Fibroblast of lung (primary cell): ENCODE data around the gene TMEM154. TPM values are rescaled to one million over a fixed set of nuclear protein-coding genes. Genes with fewer than 3 reads are reported as not detected.

Source experiments
- DNase-seq, 2 donors: peaks; one replicate each; pipeline versions ENCODE4 v3.0.0 to v3.0.0-alpha.2; 2010; ENCODE audit warnings: low read depth in 2 of 2
- H2AFZ ChIP-seq: 2 replicates; pipeline ENCODE4 v1.5.1; 2012; ENCODE audit warnings: low read length, control low read depth, inconsistent platforms
- H3K27ac ChIP-seq: 2 replicates; pipeline ENCODE4 v1.5.1; 2011; ENCODE audit warnings: low read length, control low read depth; ENCODE audit not compliant: insufficient read depth
- H3K27me3 ChIP-seq: 2 replicates; pipeline ENCODE4 v1.5.1; 2011; ENCODE audit warnings: mild to moderate bottlenecking, low read length; ENCODE audit not compliant: control insufficient read depth, insufficient read depth
- H3K36me3 ChIP-seq: 2 replicates; pipeline ENCODE4 v1.5.1; 2011; ENCODE audit warnings: low read length; ENCODE audit not compliant: control insufficient read depth, insufficient read depth
- H3K4me1 ChIP-seq: 2 replicates; pipeline ENCODE4 v1.5.1; 2011; ENCODE audit warnings: low read length; ENCODE audit not compliant: control insufficient read depth, insufficient read depth; ENCODE audit errors: extremely low read depth
- H3K4me2 ChIP-seq: 2 replicates; pipeline ENCODE4 v1.5.1; 2011; ENCODE audit warnings: low read length, control low read depth; ENCODE audit not compliant: insufficient read depth; ENCODE audit errors: extremely low read depth
- H3K4me3 ChIP-seq, 4 experiments: fragments of 200-600 bp in 1 of 4; sonication (generic) in 1 of 4; replicated peaks in 1 of 4; 2 replicates each; pipeline ENCODE4 v1.5.1; 2011 to 2016; ENCODE audit warnings: low read length in 4 of 4, low read depth in 3 of 4, mild to moderate bottlenecking in 3 of 4, control low read depth in 2 of 4, inconsistent platforms in 1 of 4, mixed read lengths in 1 of 4; ENCODE audit not compliant: insufficient read depth in 1 of 4; ENCODE audit errors: control extremely low read depth in 1 of 4
- H3K79me2 ChIP-seq: 2 replicates; pipeline ENCODE4 v1.5.1; 2012; ENCODE audit warnings: mild to moderate bottlenecking, low read length, inconsistent platforms; ENCODE audit not compliant: control insufficient read depth, insufficient read depth
- H3K9ac ChIP-seq: 2 replicates; pipeline ENCODE4 v1.5.1; 2011; ENCODE audit warnings: mild to moderate bottlenecking, low read length, control low read depth; ENCODE audit not compliant: insufficient read depth
- H3K9me3 ChIP-seq: 2 replicates; pipeline ENCODE4 v1.5.1; 2012; ENCODE audit warnings: low read depth, low read length; ENCODE audit not compliant: control insufficient read depth, insufficient read depth
- H4K20me1 ChIP-seq: 2 replicates; pipeline ENCODE4 v1.5.1; 2011; ENCODE audit warnings: low read length; ENCODE audit not compliant: control insufficient read depth, insufficient read depth; ENCODE audit errors: extremely low read depth
- EZH2 ChIP-seq: IDR thresholded peaks from 2 replicates; pipeline ENCODE4 v1.5.1; 2012; ENCODE audit warnings: low read length, control low read depth, mild to moderate bottlenecking; ENCODE audit errors: missing control alignments
- polyA plus RNA-seq, 2 donors: library from polyadenylated mRNA; depleted of rRNA in 1 of 2; stranded (reverse) in 1 of 2; unstranded in 1 of 2; fragments of >200 nt; gene quantifications; 2 replicates each; pipeline ENCODE4 v1.2.1, GENCODE V29; 2011 to 2012; ENCODE audit warnings: missing spikeins in 1 of 2
- total RNA-seq: library from RNA; depleted of rRNA; stranded (reverse); fragments of >200 nt; gene quantifications from 2 replicates; pipeline ENCODE4 v1.2.1, GENCODE V29; 2014
- TF ChIP-seq, protein P1 (sequence below), 2 donors: IDR thresholded peaks in 1 of 2; conservative IDR thresholded peaks in 1 of 2; 1 replicate in 1 of 2; 2 replicates in 1 of 2; pipeline ENCODE4 v1.5.1; 2011 to 2012; ENCODE audit warnings: low read length in 2 of 2, control low read depth in 1 of 2, inconsistent platforms in 1 of 2, low read depth in 1 of 2, mild to moderate bottlenecking in 1 of 2

Gene TMEM154
- total and polyA plus RNA-seq, 2 donors (not counting 1 experiment from before 2014, with no cell fraction given): 0.50 to 3.7 TPM

DNA sequence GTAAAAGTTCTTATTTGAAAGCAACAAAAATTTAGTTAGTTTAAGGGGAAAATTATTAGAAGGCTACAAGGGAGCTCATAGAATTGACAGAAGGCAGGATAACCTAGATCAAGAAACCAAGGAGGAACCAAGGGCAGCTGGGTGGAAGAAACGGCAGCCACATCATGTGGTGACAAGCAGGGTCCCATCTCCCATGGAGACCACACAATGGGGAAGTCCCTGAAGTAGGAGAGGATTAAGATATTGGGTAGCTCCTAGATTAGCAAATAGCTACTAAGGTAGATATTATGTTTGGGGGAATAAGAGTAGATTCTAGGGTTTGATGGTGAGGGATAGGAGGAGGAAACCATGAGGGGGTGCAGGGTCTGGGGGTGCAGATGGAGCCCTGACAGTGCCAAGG is 48.0 kb upstream of the TMEM154 start:
- Histone ChIP-seq H3K9ac (no peak overlapping the region), H3K4me3 (no peak overlapping the region), H3K4me1 (no peaks in the 10 kb centered on the region), H3K4me2 (no peak overlapping the region), H4K20me1 (no peaks in the 10 kb centered on the region), H3K9me3 (no peaks in the 10 kb centered on the region), H3K36me3 (no peaks in the 10 kb centered on the region), H3K27me3 (no peaks in the 10 kb centered on the region), H2AFZ (no peak overlapping the region), H3K79me2 (no peaks in the 10 kb centered on the region), H3K27ac (no peak overlapping the region)
- no peak for TF ChIP-seq EZH2
- TF ChIP-seq, protein P1, sequence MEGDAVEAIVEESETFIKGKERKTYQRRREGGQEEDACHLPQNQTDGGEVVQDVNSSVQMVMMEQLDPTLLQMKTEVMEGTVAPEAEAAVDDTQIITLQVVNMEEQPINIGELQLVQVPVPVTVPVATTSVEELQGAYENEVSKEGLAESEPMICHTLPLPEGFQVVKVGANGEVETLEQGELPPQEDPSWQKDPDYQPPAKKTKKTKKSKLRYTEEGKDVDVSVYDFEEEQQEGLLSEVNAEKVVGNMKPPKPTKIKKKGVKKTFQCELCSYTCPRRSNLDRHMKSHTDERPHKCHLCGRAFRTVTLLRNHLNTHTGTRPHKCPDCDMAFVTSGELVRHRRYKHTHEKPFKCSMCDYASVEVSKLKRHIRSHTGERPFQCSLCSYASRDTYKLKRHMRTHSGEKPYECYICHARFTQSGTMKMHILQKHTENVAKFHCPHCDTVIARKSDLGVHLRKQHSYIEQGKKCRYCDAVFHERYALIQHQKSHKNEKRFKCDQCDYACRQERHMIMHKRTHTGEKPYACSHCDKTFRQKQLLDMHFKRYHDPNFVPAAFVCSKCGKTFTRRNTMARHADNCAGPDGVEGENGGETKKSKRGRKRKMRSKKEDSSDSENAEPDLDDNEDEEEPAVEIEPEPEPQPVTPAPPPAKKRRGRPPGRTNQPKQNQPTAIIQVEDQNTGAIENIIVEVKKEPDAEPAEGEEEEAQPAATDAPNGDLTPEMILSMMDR (conservative IDR thresholded peaks at IDR 0.05 in 1 of 2, IDR thresholded peaks at IDR 0.05 in 1 of 2; ENCODE audit: low read depth in 1 of 2, low read length in 2 of 2): no peak
- DNase-seq: no peak

DNA sequence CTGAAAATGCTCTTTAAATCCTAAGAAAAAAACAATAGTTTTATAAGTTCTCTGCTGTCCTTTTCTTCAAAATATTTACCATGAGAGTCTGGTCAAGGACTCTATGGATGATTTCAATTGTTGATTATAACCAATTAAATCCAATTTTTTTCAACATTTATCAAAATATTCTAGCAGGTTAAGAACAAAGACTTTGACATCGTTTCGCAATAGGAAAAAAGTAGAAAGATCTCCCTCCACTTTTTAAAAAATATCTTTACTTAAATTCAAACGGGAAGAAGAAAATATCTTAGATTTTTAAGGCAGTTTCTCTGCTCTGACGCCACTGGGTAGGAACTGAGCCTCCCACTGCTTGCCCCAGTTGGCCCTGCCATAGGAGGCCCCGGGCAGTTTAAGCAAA is 44.7 kb upstream of the TMEM154 start:
- Histone ChIP-seq H3K4me2 (no peak overlapping the region), H3K27ac (no peak overlapping the region), H2AFZ (no peak overlapping the region), H3K9me3 (no peaks in the 10 kb centered on the region), H3K27me3 (no peaks in the 10 kb centered on the region), H3K9ac (no peak overlapping the region), H4K20me1 (no peaks in the 10 kb centered on the region), H3K79me2 (no peaks in the 10 kb centered on the region), H3K4me3 (no peak overlapping the region), H3K4me1 (no peaks in the 10 kb centered on the region), H3K36me3 (no peaks in the 10 kb centered on the region)
- TF ChIP-seq, protein P1 (conservative IDR thresholded peaks at IDR 0.05 in 1 of 2, IDR thresholded peaks at IDR 0.05 in 1 of 2; ENCODE audit: low read depth in 1 of 2, low read length in 2 of 2): no peak
- no peak for TF ChIP-seq EZH2
- DNase-seq: no peak

DNA sequence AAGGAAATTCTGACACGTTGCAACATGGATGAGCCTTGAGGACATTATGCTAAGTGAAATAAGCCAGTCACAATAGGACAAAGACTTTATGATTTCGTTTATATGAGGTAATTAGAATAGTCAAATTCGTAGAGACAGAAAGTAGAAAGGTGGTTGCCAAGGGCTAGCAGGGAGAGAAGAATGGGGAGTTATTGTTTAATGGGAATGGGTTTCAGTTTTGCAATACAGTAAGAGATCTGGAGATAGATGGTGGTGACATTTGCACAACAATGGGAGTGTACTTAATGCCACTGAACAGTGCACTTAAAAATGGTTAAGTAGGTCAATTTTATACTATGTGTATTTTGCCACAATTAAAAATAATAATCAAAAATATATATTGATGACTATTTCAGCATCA is 43.4 kb upstream of the TMEM154 start:
- H3K4me2 ChIP-seq: no peak overlapping the region
- no peak overlapping the region for H2AFZ ChIP-seq
- TF ChIP-seq, protein P1 (conservative IDR thresholded peaks at IDR 0.05 in 1 of 2, IDR thresholded peaks at IDR 0.05 in 1 of 2; ENCODE audit: low read depth in 1 of 2, low read length in 2 of 2): no peak
- TF ChIP-seq EZH2: no peak
- no peak overlapping the region for H3K9ac ChIP-seq
- no peaks in the 10 kb centered on the region for H3K9me3 ChIP-seq
- H4K20me1 ChIP-seq: no peaks in the 10 kb centered on the region
- H3K27ac ChIP-seq: no peak overlapping the region
- H3K36me3 ChIP-seq: no peaks in the 10 kb centered on the region
- H3K27me3 ChIP-seq: no peaks in the 10 kb centered on the region
- H3K79me2 ChIP-seq: no peaks in the 10 kb centered on the region
- H3K4me1 ChIP-seq: no peaks in the 10 kb centered on the region
- DNase-seq: no peak
- H3K4me3 ChIP-seq: no peak overlapping the region
